BJ (cell line): ENCODE data around the gene ATP5MC2. TPM values are rescaled to one million over a fixed set of nuclear protein-coding genes. Genes with fewer than 3 reads are reported as not detected.
"Not testable (repeated sequence)": the region's sequence is repeated elsewhere in the genome, so short reads cannot be mapped to it uniquely, and the experiment has no call there.

Source experiments
- CTCF ChIA-PET: fragments of 350-600 bp; formaldehyde crosslinking; extraction: SDS; loops from one replicate; lab custom pipeline; 2021; ENCODE audit warnings: antibody characterized with exemption, inconsistent platforms; lab: Yijun Ruan, JAX
- POLR2A ChIA-PET: fragments of 300-600 bp; sonication (Branson Sonifier 250); formaldehyde crosslinking; extraction: SDS; loops from one replicate; lab custom pipeline; 2021; ENCODE audit warnings: antibody characterized with exemption; lab: Charles Lee
- DNase-seq: peaks from one replicate; pipeline ENCODE4 v3.0.0-alpha.2; 2011; ENCODE audit warnings: low read depth
- H3K27me3 ChIP-seq: 2 replicates; pipeline ENCODE4 v1.6.0; 2011; ENCODE audit warnings: low read length; ENCODE audit not compliant: control insufficient read depth, insufficient read depth
- H3K36me3 ChIP-seq: 2 replicates; pipeline ENCODE4 v1.5.1; 2011; ENCODE audit warnings: low read length; ENCODE audit not compliant: control insufficient read depth, insufficient read depth
- H3K4me3 ChIP-seq: 2 replicates; pipeline ENCODE4 v1.5.1; 2011; ENCODE audit warnings: low read depth, mild to moderate bottlenecking, control low read depth, low read length
- CTCF ChIP-seq: IDR thresholded peaks from 2 replicates; pipeline ENCODE4 v1.5.1; 2011; ENCODE audit warnings: low read depth, mild to moderate bottlenecking, control low read depth, inconsistent platforms, low read length, moderate library complexity; ENCODE audit not compliant: insufficient read depth
- polyA plus RNA-seq: library from polyadenylated mRNA; depleted of rRNA; stranded (reverse); fragments of >200 nt; gene quantifications from 2 replicates; pipeline ENCODE4 v1.2.3, GENCODE V29; 2011

Gene ATP5MC2
- polyA plus RNA-seq, 1 experiment, result 356 TPM

GRCh38 chr12:53659011-53659551 lies 16.8 kb downstream of the ATP5MC2 start:
- Histone ChIP-seq H3K27me3 (no peaks in the 10 kb centered on the region), H3K4me3 (no peak overlapping the region), H3K36me3 (0 out of 2 replicates have a peak, but pooled peaks cover 1% of the 10 kb centered on the region)
- CTCF ChIA-PET, result interaction anchor here (0.8 to 1.8 kb wide), 2 partner anchors 17 to 90 kb away, joined by 3 to 8 read pairs; partner anchors contain the start of gene ATP5MC2
- TF ChIP-seq CTCF, result no peak
- POLR2A ChIA-PET, result interaction anchor here (0.5 to 0.6 kb wide), 3 partner anchors 9 to 158 kb away, joined by 3 to 4 read pairs (median 4); partner anchors contain the start of gene TARBP2
- DNase-seq, result no peak

GRCh38 chr12:53657041-53657440 lies 18.8 kb downstream of the ATP5MC2 start:
- Histone ChIP-seq H3K27me3 (no peaks in the 10 kb centered on the region), H3K4me3 (no peak overlapping the region), H3K36me3 (no peaks in the 10 kb centered on the region)
- CTCF ChIA-PET, result no interaction called here
- no peak for DNase-seq
- POLR2A ChIA-PET, result no interaction called here
- TF ChIP-seq CTCF, result no peak

- Histone ChIP-seq H3K36me3 (no peaks in the 10 kb centered on the region), H3K27me3 (no peaks in the 10 kb centered on the region), H3K4me3 (no peak overlapping the region)
- CTCF ChIA-PET, result no interaction called here
- no peak for TF ChIP-seq CTCF
- no peak for DNase-seq
- POLR2A ChIA-PET, result no interaction called here
Observed at GRCh38 chr12:53653595-53653994, 22.3 kb downstream of the ATP5MC2 start.

GRCh38 chr12:53652366-53652765 lies 23.5 kb downstream of the ATP5MC2 start:
- Histone ChIP-seq H3K4me3 (no peak overlapping the region), H3K36me3 (no peaks in the 10 kb centered on the region), H3K27me3 (no peaks in the 10 kb centered on the region)
- no peak for DNase-seq
- TF ChIP-seq CTCF, result no peak
- ChIA-PET CTCF (interaction anchor here (0.6 to 1.1 kb wide), 2 partner anchors 17 to 1777 kb away, joined by 3 to 7 read pairs; no protein-coding TSS in a partner anchor), POLR2A (no interaction called here)

GRCh38 chr12:53651737-53652136 lies 24.1 kb downstream of the ATP5MC2 start:
- no peak overlapping the region for H3K4me3 ChIP-seq
- ChIA-PET CTCF (interaction anchor here (1.1 kb wide), 1 partner anchor 18 kb away, joined by 3 read pairs; no protein-coding TSS in a partner anchor), POLR2A (no interaction called here)
- no peak for DNase-seq
- no peak for TF ChIP-seq CTCF
- no peaks in the 10 kb centered on the region for H3K36me3 ChIP-seq
- no peaks in the 10 kb centered on the region for H3K27me3 ChIP-seq

GRCh38 chr12:53646300-53646699 lies 29.6 kb downstream of the ATP5MC2 start:
- H3K27me3 ChIP-seq, POLR2A ChIA-PET, H3K36me3 ChIP-seq, DNase-seq, CTCF ChIA-PET, H3K4me3 ChIP-seq: not testable (repeated sequence)
